Stimulated activated CD4-positive, alpha-beta T cell treated with anti-CD3 and anti-CD28 coated beads, Interleukin-4, amount 100 ng/mL, for 24 hours (primary cell): ENCODE data around the gene ZNF888.
"Not testable (repeated sequence)": the region's sequence is repeated elsewhere in the genome, so short reads cannot be mapped to it uniquely, and the experiment has no call there.

Experiments used
- DNase-seq: peaks from one replicate; pipeline ENCODE4 v3.0.0-alpha.2; 2020

Gene ZNF888

GRCh38 chr19:52941523-52941922, 18.3 kb upstream of the ZNF888 start:
- DNase-seq = not testable (repeated sequence)

DNA sequence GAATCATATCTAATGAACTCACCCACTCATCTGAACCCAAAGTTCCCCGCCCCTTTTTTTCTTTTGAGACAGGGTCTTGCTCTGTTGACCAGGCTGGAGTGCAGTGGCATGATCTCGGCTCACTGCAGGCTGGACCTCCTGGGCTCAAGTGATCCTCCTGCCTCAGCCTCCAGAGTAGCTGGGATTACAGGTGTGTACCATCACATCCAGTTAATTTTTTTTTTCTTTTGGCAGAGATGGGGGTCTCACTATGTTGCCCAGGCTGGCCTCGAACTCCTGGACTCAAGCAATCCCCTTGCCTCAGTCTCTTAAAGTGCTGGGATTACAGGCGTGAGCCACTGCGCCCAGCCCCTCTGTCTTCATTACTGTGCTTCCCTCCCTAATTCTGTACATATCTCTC, 17.7 kb upstream of the ZNF888 start:
- DNase-seq = not testable (repeated sequence)

DNA sequence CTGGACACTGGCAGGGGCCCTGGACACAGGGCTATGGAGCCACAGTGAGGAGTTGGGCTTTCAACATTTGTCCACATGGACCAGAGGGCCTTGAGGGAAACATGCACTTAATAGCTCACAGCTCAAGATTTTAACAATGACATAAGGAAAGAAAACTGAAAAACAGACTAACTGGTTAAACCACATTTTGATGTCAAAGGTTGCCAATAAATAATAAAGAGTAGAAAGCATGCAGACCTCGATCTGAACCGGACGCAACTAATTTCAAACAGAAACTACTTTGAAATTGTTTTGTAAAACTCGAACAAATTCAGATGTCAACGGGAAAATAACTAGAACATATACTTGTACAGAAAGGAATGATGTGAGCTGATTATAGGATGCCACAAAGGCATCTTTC, 15.5 kb upstream of the ZNF888 start:
- no peak for DNase-seq

DNA sequence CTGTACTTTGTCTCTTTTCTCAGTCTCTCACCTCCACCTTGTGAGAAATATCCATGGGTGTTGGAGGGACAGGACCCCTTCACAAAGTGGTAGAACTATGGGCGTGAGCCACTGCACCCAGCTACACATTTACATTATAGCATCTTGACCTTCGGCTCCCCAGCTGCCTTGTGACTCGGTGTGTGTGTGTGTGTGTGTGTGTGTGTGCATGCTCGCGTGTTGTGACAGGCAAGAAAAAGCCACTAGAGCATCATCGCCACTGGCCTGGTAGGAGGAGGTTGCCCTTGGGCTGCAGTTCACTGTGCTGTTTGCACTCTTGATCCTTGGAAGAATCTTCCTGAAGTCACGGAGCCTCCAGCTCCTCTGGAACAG, 13.7 kb upstream of the ZNF888 start:
- DNase-seq = no peak

DNA sequence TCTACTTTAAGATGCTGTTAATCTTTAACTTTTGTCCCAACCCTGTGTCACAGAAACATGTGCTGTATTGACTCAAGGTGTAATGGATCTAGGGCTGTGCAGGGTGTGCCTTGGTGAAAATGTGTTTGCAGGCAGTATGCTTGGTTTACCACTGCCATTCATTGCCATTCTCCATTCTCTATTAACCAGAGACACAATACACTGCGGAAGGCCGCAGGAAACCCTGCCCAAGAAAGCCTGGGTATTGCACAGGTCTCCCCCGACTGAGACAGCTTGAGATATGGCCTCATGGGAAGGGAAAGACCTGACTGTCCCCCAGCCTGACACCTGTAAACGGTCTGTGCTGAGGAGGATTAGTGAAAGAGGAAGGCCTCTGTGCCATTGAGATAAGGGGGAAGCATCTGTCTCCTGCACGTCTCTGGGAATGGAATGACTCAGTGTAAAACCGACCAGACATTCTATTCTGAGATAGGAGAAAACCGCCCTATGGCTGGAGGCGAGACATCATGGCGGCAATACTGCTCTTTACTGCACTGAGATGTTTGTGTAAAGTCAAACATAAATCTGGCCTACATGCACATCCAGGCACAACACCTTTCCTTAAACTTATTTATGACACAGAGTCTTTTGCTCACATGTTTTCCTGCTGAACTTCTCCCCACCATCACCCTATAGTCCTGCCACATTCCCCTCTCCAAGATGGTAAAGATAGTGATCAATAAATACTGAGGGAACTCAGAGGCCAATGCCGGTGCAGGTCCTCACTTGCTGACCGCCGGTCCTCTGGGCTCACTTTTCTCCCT, 13.1 kb upstream of the ZNF888 start:
- DNase-seq = no peak

- DNase-seq = no peak
These were observed 12.2 kb upstream of the ZNF888 start for GRCh38 chr19:52935434-52935833.

GRCh38 chr19:52924641-52925040, 1.4 kb upstream of the ZNF888 start:
- DNase-seq = not testable (repeated sequence)

DNA sequence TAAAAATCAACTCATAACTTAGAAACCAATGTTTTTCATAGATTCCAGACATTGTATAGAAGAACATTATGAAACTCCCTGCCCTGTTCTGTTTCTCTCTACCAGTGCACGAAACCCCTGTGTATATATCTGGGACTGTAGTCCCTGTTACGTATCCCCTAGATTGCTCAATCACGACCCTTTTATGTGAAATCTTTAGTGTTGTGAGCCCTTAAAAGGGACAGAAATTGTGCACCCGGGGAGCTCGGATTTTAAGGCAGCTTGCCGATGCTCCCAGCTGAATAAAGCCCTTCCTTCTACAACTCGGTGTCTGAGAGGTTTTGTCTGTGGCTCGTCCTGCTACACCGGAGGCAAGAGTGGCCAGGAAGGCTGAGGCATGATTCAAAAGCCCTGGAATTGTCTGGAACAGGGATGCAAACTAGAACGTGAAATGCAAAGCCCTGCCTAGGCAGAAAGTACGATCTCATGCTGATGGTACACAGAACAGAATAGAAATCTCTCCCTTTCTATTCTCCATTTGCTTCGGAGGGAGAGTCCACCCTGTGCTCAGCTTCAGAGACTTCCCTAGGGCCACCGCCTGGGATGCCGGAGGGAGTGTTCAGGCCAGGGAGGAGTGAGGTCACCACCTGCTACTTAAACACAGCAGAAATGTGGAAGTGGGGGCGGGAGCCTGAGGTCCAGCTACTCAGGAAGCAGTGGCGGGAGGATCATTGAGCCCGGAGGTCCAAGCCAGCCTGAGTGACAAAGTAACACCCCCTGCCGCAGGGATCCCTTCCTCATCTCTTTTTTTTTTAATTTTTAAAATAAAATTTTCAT, 758 bp upstream of the ZNF888 start:
- DNase-seq = no peak

- no peak for DNase-seq
These were observed 5.7 kb downstream of the ZNF888 start for GRCh38 chr19:52917531-52917930.

- no peak for DNase-seq
These were observed 12.6 kb downstream of the ZNF888 start for GRCh38 chr19:52910648-52911047.

DNA sequence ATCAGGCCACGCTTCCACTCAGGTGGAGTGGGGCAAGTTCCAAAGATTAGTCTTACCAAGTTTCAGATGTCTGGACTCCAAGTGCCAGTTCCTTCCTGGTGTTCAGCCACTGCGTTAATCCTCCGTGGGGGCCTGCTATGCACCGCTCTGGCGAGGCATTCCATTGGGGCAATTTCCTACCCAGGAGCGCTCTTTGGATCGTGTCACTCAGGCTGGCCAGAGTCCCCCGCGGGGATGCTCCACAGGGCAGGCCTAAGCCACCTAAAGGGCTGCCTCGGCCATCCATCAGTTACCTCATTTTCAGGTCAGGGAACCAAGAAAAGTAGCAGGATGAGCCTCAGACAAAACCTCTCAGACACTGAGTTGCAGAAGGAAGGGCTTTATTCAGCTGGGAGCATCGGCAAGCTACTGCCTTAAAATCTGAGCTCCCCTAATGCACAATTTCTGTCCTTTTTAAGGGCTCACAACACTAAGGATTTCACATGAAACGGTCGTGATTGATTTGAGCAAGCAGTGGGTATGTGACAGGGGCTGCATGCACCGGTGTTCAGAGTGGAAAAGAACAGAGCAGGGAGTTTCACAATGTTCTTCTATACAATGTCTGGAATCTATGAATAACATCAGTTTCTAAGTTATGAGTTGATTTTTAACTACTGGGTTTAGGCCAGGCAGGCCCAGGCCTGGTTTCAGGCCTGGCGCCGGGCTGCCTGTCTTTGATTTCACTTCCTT, 19.0 kb downstream of the ZNF888 start:
- DNase-seq = not testable (repeated sequence)

- DNase-seq = no peak
These were observed 21.4 kb downstream of the ZNF888 start for GRCh38 chr19:52901842-52902241.

GRCh38 chr19:52898596-52898995, 24.6 kb downstream of the ZNF888 start:
- not testable (repeated sequence) for DNase-seq

DNA sequence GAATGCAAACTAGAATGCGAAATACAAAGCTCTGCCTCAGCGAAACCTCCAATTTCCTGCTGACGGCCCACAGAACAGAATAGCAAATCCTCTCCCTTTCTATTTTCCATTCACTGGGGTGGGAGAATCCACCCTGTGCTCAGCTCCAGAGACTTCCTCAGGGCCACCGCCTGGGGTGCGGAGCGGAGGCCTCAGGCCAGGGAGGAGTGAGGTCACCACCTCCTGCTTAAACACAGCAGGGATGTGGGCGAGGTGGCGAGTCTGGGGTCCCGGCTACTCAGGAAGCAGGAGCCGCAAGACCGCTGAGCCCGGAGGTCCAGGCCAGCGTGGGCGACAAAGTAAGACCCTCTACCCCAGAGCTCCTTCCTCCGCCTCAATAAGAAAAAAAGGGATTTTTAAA, 25.1 kb downstream of the ZNF888 start:
- no peak for DNase-seq

- peak; percentile 90 for DNase-seq
These were observed 25.9 kb downstream of the ZNF888 start, which contains the start of gene ZNF320 for GRCh38 chr19:52897138-52897935. Gene ZNF320, minus strand, starts transcription at chr19:52897635. Its CDS starts 7,380 bp downstream, at chr19:52890255.

- DNase-seq = no peak
These were observed 26.6 kb downstream of the ZNF888 start for GRCh38 chr19:52896431-52897137.

GRCh38 chr19:52891336-52891735, 31.9 kb downstream of the ZNF888 start:
- DNase-seq = no peak

GRCh38 chr19:52889931-52890330, 33.3 kb downstream of the ZNF888 start:
- no peak for DNase-seq

DNA sequence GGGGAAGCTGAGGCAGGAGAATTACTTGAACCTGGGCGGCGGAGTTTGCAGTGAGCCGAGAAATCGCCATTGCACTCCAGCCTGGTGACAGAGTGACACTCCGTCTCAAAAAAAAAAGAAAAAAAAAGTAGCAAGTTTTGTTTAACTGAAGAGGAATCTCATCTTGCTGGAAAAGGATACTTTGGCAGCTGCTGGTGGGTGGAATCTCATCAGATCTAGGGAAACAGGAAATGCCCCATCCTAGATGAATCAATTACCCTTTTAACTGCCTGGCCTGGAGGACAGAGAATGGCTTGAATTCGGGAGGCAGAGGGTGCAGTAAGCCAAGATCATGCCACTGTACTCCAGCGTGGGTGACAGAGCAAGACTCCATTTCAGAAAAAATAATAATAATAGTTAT, 34.2 kb downstream of the ZNF888 start:
- no peak for DNase-seq

- no peak for DNase-seq
These were observed 42.3 kb downstream of the ZNF888 start for GRCh38 chr19:52880895-52881389.

DNA sequence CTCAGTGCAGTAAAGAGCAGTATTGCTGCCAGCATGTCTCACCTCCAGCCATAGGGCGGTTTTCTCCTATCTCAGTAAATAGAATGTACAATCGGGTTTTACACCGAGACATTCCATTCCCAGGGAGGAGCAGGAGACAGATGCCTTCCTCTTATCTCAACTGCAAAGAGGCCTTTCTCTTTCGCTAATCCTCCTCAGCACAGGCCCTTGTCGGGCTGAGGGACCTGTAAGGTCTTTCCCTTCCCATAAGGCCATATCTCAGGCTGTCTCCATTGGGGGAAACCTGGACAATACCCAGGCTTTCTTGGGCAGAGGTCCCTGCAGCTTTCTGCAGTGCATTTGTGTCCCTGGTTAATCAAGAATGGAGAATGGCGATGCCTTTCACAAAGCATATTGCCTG, 50.2 kb downstream of the ZNF888 start:
- DNase-seq = not testable (repeated sequence)

DNA sequence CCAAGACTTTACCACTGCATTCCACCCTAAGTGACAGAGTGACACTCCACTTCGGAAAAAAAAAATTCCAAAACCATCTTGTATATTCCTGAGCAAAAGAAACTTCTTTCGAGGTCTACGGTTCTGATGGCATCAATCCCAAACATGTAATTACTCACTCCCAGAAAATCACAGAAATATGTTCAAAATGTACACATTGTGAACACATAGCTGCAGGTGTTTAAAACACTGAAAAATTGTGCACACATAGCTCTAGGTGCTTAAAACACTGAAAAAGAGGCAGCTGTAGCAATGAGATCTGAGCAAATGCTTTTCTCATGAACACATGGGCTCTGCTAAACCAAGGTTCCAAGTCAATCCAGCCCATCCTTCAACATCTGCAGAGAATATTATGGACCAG, 51.8 kb downstream of the ZNF888 start:
- DNase-seq = no peak
